ENCODE data around the gene ROPN1L. TPM values are rescaled to one million over a fixed set of nuclear protein-coding genes. Genes with fewer than 3 reads are reported as not detected.
A peak's percentile ranks its signal among the peaks of the same experiment; 100 is the strongest.

ROPN1L gene
- total RNA-seq, 1 donor from 2014 or later, result 0.77 TPM

DNA sequence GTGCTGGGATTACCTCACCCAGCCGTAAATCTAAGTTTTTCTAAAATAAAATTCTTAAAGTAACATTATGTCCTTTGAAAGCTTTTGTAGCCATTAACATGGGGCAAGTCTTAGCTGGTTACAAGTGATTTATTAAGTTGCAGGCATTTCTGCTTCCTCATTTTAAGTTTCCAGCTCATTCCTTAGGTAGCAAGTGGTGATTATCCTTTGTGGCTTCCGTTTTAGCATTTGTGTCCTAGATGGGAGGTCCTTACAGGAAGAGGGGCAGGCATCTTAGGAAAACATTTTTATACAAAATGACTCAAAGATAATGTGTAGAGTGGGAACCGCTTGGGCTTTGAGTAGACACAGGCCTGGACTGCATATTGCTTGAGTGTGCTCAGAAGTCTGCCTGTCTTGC is 35.0 kb upstream of the ROPN1L start:
- Histone ChIP-seq H3K27ac (ENCODE audit: low read depth, low read length) (no peak overlapping the region), H3K4me2 (ENCODE audit: low read length) (no peak overlapping the region), H4K20me1 (ENCODE audit: insufficient read depth, low read length) (peaks cover 9% of the 10 kb centered on the region), H3K36me3 (ENCODE audit: insufficient read depth, low read length) (peaks cover 58% of the 10 kb centered on the region), H3K9ac (ENCODE audit: low read length) (no peak overlapping the region), H3K9me3 (ENCODE audit: insufficient read depth, low read depth, low read length) (no peaks in the 10 kb centered on the region), H2AFZ (ENCODE audit: low read depth, low read length) (no peak overlapping the region), H3K79me2 (ENCODE audit: insufficient read depth, low read length) (no peaks in the 10 kb centered on the region), H3K4me1 (ENCODE audit: insufficient read depth, low read length) (no peaks in the 10 kb centered on the region), H3K27me3 (ENCODE audit: insufficient read depth, low read length) (no peaks in the 10 kb centered on the region), H3K4me3 (ENCODE audit: insufficient read depth, low read depth, low read length) (no peak overlapping the region)
- DNase-seq (ENCODE audit: low read depth) (peak; percentile 3), FAIRE-seq (no peak)
- H3K4me3 Mint-ChIP-seq (ENCODE audit: unreplicated experiment), result no peak overlapping the region
- H3K27me3 Mint-ChIP-seq (ENCODE audit: low read depth, unreplicated experiment), result no peaks in the 10 kb centered on the region
- peaks cover 3% of the 10 kb centered on the region for H3K4me1 Mint-ChIP-seq (ENCODE audit: low read depth, unreplicated experiment)
- no peaks in the 10 kb centered on the region for H3K9me3 Mint-ChIP-seq (ENCODE audit: unreplicated experiment)
- H3K36me3 Mint-ChIP-seq (ENCODE audit: low read depth, unreplicated experiment), result peaks cover 20% of the 10 kb centered on the region
- H3K27ac Mint-ChIP-seq (ENCODE audit: unreplicated experiment), result no peak overlapping the region
- TF ChIP-seq EZH2 (IDR thresholded peaks at IDR 0.05; ENCODE audit: insufficient read depth, low read length) (no peak), CTCF (IDR thresholded peaks at IDR 0.05; ENCODE audit: insufficient read depth, low read depth, low read length) (no peak)

DNA sequence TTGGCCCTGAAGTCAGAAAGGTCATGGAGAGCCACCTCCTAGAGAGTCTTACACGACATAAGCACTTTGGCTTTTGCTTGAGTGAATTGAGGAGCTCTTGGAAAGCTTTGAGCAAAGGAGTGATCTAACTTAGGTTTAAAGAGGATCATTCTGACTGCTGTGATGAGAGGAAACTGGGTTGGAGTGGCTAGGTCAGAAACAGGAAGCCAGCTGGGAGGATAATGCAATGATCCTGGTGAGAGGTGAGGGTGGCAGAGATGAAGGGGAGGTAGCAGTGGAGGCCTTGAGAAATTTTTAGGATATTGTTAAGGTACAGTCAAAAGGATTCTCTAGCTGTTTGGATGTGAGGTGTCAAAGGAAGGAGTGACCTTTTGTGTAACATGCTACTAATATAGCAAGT is 32.2 kb upstream of the ROPN1L start:
- Histone ChIP-seq H2AFZ (ENCODE audit: low read depth, low read length) (no peak overlapping the region), H3K79me2 (ENCODE audit: insufficient read depth, low read length) (no peaks in the 10 kb centered on the region), H3K36me3 (ENCODE audit: insufficient read depth, low read length) (peaks cover 68% of the 10 kb centered on the region), H3K4me3 (ENCODE audit: insufficient read depth, low read depth, low read length) (no peak overlapping the region), H3K9ac (ENCODE audit: low read length) (no peak overlapping the region), H4K20me1 (ENCODE audit: insufficient read depth, low read length) (peaks cover 13% of the 10 kb centered on the region), H3K27me3 (ENCODE audit: insufficient read depth, low read length) (no peaks in the 10 kb centered on the region), H3K4me2 (ENCODE audit: low read length) (no peak overlapping the region), H3K4me1 (ENCODE audit: insufficient read depth, low read length) (no peaks in the 10 kb centered on the region), H3K27ac (ENCODE audit: low read depth, low read length) (no peak overlapping the region), H3K9me3 (ENCODE audit: insufficient read depth, low read depth, low read length) (no peaks in the 10 kb centered on the region)
- Mint-ChIP-seq H3K27me3 (ENCODE audit: low read depth, unreplicated experiment) (no peaks in the 10 kb centered on the region), H3K4me1 (ENCODE audit: low read depth, unreplicated experiment) (peaks cover 3% of the 10 kb centered on the region), H3K9me3 (ENCODE audit: unreplicated experiment) (no peaks in the 10 kb centered on the region), H3K36me3 (ENCODE audit: low read depth, unreplicated experiment) (peaks cover 16% of the 10 kb centered on the region), H3K27ac (ENCODE audit: unreplicated experiment) (no peak overlapping the region), H3K4me3 (ENCODE audit: unreplicated experiment) (no peak overlapping the region)
- DNase-seq (ENCODE audit: low read depth) (no peak), FAIRE-seq (no peak)
- no peak for TF ChIP-seq CTCF (IDR thresholded peaks at IDR 0.05; ENCODE audit: insufficient read depth, low read depth, low read length)
- TF ChIP-seq EZH2 (IDR thresholded peaks at IDR 0.05; ENCODE audit: insufficient read depth, low read length), result no peak

GRCh38 chr5:10410662-10411061 is 31.0 kb upstream of the ROPN1L start:
- TF ChIP-seq CTCF (IDR thresholded peaks at IDR 0.05; ENCODE audit: insufficient read depth, low read depth, low read length), result no peak
- no peak for TF ChIP-seq EZH2 (IDR thresholded peaks at IDR 0.05; ENCODE audit: insufficient read depth, low read length)
- H3K4me1 ChIP-seq (ENCODE audit: insufficient read depth, low read length), result no peaks in the 10 kb centered on the region
- DNase-seq (ENCODE audit: low read depth), result no peak
- no peak overlapping the region for H3K9ac ChIP-seq (ENCODE audit: low read length)
- H3K4me2 ChIP-seq (ENCODE audit: low read length), result no peak overlapping the region
- no peak overlapping the region for H3K4me3 Mint-ChIP-seq (ENCODE audit: unreplicated experiment)
- H3K27me3 ChIP-seq (ENCODE audit: insufficient read depth, low read length), result no peaks in the 10 kb centered on the region
- no peak overlapping the region for H2AFZ ChIP-seq (ENCODE audit: low read depth, low read length)
- H3K36me3 ChIP-seq (ENCODE audit: insufficient read depth, low read length), result peaks cover 64% of the 10 kb centered on the region
- H3K27me3 Mint-ChIP-seq (ENCODE audit: low read depth, unreplicated experiment), result no peaks in the 10 kb centered on the region
- no peak overlapping the region for H3K27ac Mint-ChIP-seq (ENCODE audit: unreplicated experiment)
- peaks cover 24% of the 10 kb centered on the region for H3K36me3 Mint-ChIP-seq (ENCODE audit: low read depth, unreplicated experiment)
- peaks cover 3% of the 10 kb centered on the region for H3K4me1 Mint-ChIP-seq (ENCODE audit: low read depth, unreplicated experiment)
- no peaks in the 10 kb centered on the region for H3K79me2 ChIP-seq (ENCODE audit: insufficient read depth, low read length)
- H3K9me3 Mint-ChIP-seq (ENCODE audit: unreplicated experiment), result no peaks in the 10 kb centered on the region
- no peak for FAIRE-seq
- H3K9me3 ChIP-seq (ENCODE audit: insufficient read depth, low read depth, low read length), result no peaks in the 10 kb centered on the region
- no peak overlapping the region for H3K4me3 ChIP-seq (ENCODE audit: insufficient read depth, low read depth, low read length)
- no peak overlapping the region for H3K27ac ChIP-seq (ENCODE audit: low read depth, low read length)
- H4K20me1 ChIP-seq (ENCODE audit: insufficient read depth, low read length), result peaks cover 13% of the 10 kb centered on the region
